Memory B cell (primary cell): ENCODE results near the gene SCAMP4.

Source experiments
- ATAC-seq: fragments of 150-1000 bp; cut with Tn5 transposase; 2 replicates; pipeline ENCODE4 v1.10.0; 2021; ENCODE audit warnings: low read depth, mild to moderate bottlenecking, moderate library complexity
- DNase-seq, 2 donors: peaks; one replicate each; pipeline ENCODE4 v3.0.0; 2022; ENCODE audit warnings: low spot score in 2 of 2
- H3K27ac Mint-ChIP-seq: one replicate; pipeline ENCODE4 v1.8.0; 2022; ENCODE audit warnings: mild to moderate bottlenecking, moderate library complexity, mixed read lengths
- H3K27me3 Mint-ChIP-seq: one replicate; pipeline ENCODE4 v1.8.0; 2022; ENCODE audit warnings: mixed read lengths
- H3K36me3 Mint-ChIP-seq: one replicate; pipeline ENCODE4 v1.8.0; 2022; ENCODE audit warnings: mild to moderate bottlenecking, mixed read lengths
- H3K4me1 Mint-ChIP-seq: one replicate; pipeline ENCODE4 v1.8.0; 2022; ENCODE audit warnings: mixed read lengths
- H3K4me3 Mint-ChIP-seq: one replicate; pipeline ENCODE4 v1.8.0; 2022; ENCODE audit warnings: mild to moderate bottlenecking, moderate library complexity, mixed read lengths
- H3K9me3 Mint-ChIP-seq: one replicate; pipeline ENCODE4 v1.8.0; 2022; ENCODE audit warnings: mixed read lengths

SCAMP4 gene

DNA sequence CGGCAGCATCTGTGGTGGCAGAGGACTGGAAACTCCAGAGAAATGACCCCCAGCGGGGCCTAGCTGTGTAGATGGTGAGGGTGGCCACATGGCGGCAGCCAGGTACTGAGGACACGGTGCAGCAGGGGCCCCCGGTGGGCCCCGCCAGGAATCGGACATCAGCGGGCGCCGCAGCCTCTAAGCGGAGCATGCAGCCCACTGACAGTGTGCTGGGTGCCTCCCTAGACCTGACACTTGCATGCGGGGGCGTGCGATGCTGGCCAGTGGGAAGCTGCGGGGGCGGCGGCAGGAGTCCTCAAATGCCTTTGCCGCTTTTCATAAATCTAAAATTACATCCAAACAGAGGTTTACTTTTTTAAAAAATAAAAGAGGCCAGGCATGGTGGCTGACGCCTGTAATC, 16.1 kb downstream of the SCAMP4 start:
- peaks cover 5% of the 10 kb centered on the region for H3K4me1 Mint-ChIP-seq
- no peak overlapping the region for H3K27ac Mint-ChIP-seq
- H3K4me3 Mint-ChIP-seq: no peak overlapping the region
- DNase-seq (no peak), ATAC-seq (no peak)
- H3K36me3 Mint-ChIP-seq: peaks cover 15% of the 10 kb centered on the region
- H3K27me3 Mint-ChIP-seq: no peaks in the 10 kb centered on the region
- H3K9me3 Mint-ChIP-seq: no peaks in the 10 kb centered on the region

DNA sequence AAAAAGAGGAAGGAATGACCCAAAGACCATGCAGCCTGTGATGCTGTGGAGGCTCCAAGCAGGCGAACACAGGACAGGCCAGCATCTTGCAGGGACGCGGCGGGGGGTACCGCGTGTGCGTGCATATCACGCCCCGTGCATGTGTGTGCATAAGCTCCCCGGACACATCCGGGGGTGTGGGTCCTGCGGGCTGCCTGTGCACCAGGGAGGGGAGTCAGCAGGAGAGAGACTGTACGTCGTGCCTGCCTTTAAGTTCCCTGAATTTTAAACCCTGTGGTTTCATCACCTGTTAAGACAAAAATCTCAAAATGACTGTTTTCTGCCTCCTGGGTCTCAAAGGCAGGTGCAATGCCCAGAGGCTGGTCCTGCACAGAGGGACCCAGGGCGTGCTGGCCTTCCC, 16.6 kb downstream of the SCAMP4 start:
- no peak overlapping the region for H3K27ac Mint-ChIP-seq
- DNase-seq (no peak), ATAC-seq (no peak)
- H3K4me1 Mint-ChIP-seq: peaks cover 5% of the 10 kb centered on the region
- H3K4me3 Mint-ChIP-seq: no peak overlapping the region
- H3K36me3 Mint-ChIP-seq: peaks cover 15% of the 10 kb centered on the region
- H3K9me3 Mint-ChIP-seq: no peaks in the 10 kb centered on the region
- H3K27me3 Mint-ChIP-seq: no peaks in the 10 kb centered on the region

DNA sequence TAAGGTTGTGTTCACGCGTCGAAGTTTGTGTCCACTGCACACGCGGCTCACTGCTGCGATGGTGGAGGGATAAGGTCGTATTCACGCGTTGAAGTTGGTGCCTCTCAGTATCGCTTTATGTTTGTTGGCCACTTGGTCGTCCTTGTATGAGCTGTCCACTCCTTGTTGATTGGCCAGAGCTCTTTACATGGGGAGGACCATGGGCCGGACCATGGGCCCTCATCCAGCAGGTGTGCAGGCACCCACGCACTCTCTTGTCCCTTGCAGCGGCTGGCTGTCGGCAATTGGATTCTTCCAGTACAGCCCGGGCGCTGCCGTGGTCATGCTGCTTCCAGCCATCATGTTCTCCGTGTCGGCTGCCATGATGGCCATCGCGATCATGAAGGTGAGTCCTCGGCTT, 17.6 kb downstream of the SCAMP4 start:
- no peaks in the 10 kb centered on the region for H3K9me3 Mint-ChIP-seq
- H3K27me3 Mint-ChIP-seq: no peaks in the 10 kb centered on the region
- H3K36me3 Mint-ChIP-seq: peaks cover 11% of the 10 kb centered on the region
- peaks cover 5% of the 10 kb centered on the region for H3K4me1 Mint-ChIP-seq
- no peak overlapping the region for H3K4me3 Mint-ChIP-seq
- H3K27ac Mint-ChIP-seq: peak overlapping the region; percentile 38
- ATAC-seq: no peak
- no peak for DNase-seq

DNA sequence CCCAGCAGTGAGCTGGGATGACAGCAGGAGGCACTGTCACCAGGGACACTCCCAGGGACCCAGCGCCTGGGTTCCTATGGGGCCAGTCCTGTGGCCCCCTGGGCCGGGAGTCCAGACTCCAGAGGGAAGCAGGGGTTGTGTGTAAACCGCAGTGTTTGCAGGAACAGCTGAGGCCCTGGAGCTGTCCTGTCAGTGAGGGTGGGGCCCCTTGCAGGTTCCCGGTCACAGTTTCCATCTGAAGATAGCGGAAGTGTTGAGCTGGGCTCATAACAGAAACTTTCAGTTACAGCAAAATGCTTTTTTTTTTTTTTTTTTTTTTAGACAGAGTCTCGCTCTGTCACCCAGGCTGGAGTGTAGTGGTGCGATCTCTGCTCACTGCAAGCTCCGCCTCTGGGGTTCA, 18.1 kb downstream of the SCAMP4 start:
- Mint-ChIP-seq H3K36me3 (peaks cover 9% of the 10 kb centered on the region), H3K9me3 (no peaks in the 10 kb centered on the region), H3K4me3 (peak overlapping the region; percentile 21), H3K4me1 (peaks cover 5% of the 10 kb centered on the region), H3K27ac (peak overlapping the region; percentile 38), H3K27me3 (no peaks in the 10 kb centered on the region)
- ATAC-seq (peak; percentile 98), DNase-seq (peak in 1 of 2 donors; percentile 48)

DNA sequence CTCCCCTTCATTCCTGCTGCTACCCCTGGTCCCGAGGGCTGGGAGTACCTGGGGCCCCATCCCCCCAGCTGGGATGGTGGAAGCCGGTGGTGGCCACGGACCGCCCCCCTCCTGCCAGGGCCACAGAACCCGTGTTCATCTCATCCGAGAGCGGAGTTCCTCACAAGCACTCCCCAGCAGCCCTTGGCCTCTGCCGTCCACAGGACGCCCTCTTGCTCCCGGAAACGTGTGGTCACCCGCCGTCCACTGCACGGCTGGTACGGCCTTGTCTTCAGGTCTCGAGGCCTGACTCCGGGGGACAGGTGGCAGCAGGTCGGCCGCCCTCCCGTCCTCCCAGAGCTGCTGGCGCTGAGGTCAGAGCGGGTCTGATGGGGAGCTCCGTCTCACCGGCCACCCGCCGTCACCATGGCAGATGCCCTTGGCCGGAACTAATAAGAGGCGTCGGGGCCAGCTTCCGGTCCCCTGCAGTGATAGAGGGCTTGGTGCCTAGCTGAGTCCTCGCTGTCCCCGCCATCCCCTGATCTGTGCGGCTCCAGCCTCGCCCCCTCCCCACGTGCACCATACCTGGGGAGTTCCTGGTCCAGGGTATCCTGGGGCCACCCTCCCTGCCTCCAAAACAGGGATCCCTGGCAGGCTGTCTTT, 19.2 kb downstream of the SCAMP4 start:
- Mint-ChIP-seq H3K4me3 (no peak overlapping the region), H3K27me3 (no peaks in the 10 kb centered on the region), H3K4me1 (peaks cover 6% of the 10 kb centered on the region), H3K36me3 (peaks cover 4% of the 10 kb centered on the region), H3K27ac (no peak overlapping the region), H3K9me3 (no peaks in the 10 kb centered on the region)
- ATAC-seq (no peak), DNase-seq (no peak)

DNA sequence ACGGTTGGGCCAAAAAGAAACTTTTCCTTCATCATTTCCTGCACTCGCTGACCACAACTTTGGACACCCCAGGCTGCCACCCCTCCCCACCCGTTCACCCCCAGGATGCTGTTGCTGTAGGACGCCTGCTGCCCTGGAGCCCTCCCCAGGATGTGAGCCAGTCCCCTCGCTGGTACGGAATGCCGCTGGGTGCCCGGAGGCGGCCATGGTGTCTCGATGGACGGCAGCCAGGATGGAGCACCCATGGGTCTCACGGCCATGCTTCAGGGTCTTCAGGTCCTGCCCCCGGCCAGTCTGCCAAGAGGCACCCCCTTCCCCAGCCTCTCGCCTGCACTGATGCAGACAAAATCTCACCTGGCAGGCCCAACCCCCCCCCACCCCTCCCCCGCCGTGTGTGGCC, 20.3 kb downstream of the SCAMP4 start:
- Mint-ChIP-seq H3K36me3 (peaks cover 2% of the 10 kb centered on the region), H3K9me3 (no peaks in the 10 kb centered on the region), H3K27me3 (no peaks in the 10 kb centered on the region), H3K27ac (no peak overlapping the region), H3K4me3 (no peak overlapping the region), H3K4me1 (peaks cover 13% of the 10 kb centered on the region)
- DNase-seq (no peak), ATAC-seq (no peak)

DNA sequence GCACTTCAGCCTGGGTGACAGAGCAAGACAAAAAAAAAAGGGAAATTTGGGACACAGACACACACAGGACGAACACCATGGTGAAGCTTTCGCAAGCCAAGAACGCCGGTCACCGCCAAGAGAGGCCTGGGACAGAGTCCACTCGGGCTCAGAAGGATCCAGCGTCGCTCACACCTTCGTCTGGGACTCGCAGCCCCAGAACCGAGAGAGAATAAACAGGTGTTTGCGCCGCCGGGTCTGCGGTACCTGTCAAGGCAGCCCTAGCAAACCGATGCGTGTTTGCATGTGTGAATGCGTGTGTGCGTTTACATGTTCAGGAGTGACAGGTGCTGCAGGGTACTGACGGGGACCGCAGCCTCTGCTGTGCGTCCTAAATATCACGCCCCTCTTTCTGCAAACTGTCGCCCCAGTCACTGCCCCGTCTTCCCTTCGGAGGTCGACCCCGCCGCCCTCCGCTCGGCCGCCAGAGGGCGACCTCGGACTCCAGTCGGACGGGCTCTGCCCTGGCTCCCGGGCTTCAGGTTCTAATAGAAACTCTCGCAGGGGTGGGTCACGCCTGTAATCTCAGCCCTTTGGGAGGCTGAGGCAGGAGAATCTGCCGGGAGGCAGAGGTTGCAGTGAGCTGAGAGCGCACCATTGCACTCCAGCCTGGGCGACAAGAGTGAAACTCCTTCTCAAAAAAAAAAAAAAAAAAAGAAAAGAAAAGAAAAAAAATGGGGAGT, 24.0 kb downstream of the SCAMP4 start:
- H3K9me3 Mint-ChIP-seq: no peaks in the 10 kb centered on the region
- H3K4me1 Mint-ChIP-seq: peaks cover 26% of the 10 kb centered on the region
- H3K27ac Mint-ChIP-seq: peak overlapping the region; percentile 31
- DNase-seq: peak; percentile 89 to 94
- H3K4me3 Mint-ChIP-seq: peak overlapping the region; percentile 81
- ATAC-seq: peak; percentile 85
- H3K27me3 Mint-ChIP-seq: no peaks in the 10 kb centered on the region
- H3K36me3 Mint-ChIP-seq: no peaks in the 10 kb centered on the region

DNA sequence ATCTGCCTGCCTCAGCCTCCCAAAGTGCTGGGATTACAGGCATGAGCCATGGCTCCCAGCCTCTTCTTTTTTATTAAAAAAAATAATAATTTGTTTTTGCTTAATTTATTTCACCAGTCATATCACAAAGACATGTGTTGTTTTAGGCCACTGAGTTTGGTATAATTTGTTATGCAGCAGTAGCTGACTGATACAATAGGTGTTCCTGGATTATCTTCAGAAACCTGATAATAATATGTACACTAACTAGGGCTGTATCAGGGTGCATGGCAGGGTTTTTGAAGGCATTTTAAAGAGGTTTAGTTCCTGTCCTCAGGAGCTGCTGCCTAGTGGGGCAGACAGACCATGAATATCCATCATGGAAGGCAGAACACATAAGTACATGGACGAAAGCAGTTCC, 26.2 kb downstream of the SCAMP4 start:
- no peak for DNase-seq
- peaks cover 41% of the 10 kb centered on the region for H3K4me1 Mint-ChIP-seq
- no peak for ATAC-seq
- H3K4me3 Mint-ChIP-seq: no peak overlapping the region
- H3K36me3 Mint-ChIP-seq: peaks cover 5% of the 10 kb centered on the region
- peaks cover 2% of the 10 kb centered on the region for H3K9me3 Mint-ChIP-seq
- H3K27ac Mint-ChIP-seq: no peak overlapping the region
- no peaks in the 10 kb centered on the region for H3K27me3 Mint-ChIP-seq

DNA sequence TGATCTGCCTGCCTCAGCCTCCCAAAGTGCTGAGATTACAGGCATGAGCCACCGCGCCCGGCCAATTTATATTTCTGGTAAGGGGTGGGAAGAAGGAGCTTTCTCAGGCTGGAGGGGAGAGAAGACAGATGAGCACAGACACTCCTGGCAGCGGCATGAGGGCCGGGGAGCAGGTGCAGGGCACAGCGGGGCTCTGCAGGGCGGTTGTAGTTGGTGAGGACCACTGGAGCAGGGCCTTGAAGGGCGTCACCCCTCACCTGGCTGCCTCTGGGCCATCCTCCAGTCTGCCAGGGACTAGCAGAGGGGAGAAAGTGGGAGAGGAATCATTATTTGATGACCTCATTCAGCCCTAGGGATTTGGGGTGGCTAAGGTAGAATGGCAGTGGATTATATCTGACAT, 27.2 kb downstream of the SCAMP4 start:
- peak overlapping the region; percentile 86 for H3K27ac Mint-ChIP-seq
- H3K36me3 Mint-ChIP-seq: peaks cover 8% of the 10 kb centered on the region
- H3K4me3 Mint-ChIP-seq: no peak overlapping the region
- no peak for DNase-seq
- no peaks in the 10 kb centered on the region for H3K27me3 Mint-ChIP-seq
- peaks cover 2% of the 10 kb centered on the region for H3K9me3 Mint-ChIP-seq
- peaks cover 44% of the 10 kb centered on the region for H3K4me1 Mint-ChIP-seq
- ATAC-seq: no peak

DNA sequence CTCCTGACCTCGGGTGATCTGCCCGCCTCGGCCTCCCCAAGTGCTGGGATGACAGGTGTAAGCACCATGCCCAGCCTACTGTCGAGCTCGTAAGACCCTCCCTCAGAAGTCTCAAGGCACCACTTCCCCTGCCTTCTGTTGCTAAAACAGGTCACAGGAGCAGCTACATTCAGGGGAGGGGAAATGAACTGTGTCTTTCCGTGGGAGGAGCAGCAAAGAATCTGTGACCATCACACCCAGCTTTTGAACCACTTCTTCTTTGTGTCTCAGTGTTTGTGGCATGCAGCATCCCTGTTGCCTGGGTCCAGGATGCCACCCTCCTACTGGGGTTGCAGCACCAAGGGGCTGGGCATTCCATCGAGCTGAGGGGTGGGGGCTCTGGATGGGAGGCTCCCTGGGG, 28.0 kb downstream of the SCAMP4 start:
- Mint-ChIP-seq H3K27me3 (no peaks in the 10 kb centered on the region), H3K9me3 (peaks cover 2% of the 10 kb centered on the region), H3K4me1 (peaks cover 44% of the 10 kb centered on the region), H3K36me3 (peaks cover 8% of the 10 kb centered on the region), H3K27ac (peak overlapping the region; percentile 94), H3K4me3 (peak overlapping the region; percentile 74)
- DNase-seq (peak in 1 of 2 donors; percentile 38), ATAC-seq (peak; percentile 68)

DNA sequence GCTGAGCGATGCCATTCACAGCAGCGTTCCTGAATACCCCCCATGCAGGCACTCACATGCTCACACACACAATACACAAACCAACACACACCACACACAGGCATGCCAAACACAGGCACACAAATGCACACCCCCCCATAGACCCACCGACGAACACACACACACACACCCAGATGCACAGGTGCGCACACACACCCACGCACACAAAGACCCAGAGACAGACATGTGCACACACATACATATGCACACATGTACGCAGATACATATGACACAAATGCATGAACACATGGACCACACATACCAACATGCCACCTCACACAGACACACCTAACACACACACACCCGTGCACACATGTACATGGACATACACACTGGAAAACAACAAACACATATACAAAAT, 28.7 kb downstream of the SCAMP4 start:
- Mint-ChIP-seq H3K4me3 (peak overlapping the region; percentile 30), H3K27me3 (no peaks in the 10 kb centered on the region), H3K36me3 (peaks cover 8% of the 10 kb centered on the region), H3K27ac (peak overlapping the region; percentile 5), H3K9me3 (peaks cover 2% of the 10 kb centered on the region), H3K4me1 (peaks cover 44% of the 10 kb centered on the region)
- no peak for DNase-seq
- ATAC-seq: no peak

DNA sequence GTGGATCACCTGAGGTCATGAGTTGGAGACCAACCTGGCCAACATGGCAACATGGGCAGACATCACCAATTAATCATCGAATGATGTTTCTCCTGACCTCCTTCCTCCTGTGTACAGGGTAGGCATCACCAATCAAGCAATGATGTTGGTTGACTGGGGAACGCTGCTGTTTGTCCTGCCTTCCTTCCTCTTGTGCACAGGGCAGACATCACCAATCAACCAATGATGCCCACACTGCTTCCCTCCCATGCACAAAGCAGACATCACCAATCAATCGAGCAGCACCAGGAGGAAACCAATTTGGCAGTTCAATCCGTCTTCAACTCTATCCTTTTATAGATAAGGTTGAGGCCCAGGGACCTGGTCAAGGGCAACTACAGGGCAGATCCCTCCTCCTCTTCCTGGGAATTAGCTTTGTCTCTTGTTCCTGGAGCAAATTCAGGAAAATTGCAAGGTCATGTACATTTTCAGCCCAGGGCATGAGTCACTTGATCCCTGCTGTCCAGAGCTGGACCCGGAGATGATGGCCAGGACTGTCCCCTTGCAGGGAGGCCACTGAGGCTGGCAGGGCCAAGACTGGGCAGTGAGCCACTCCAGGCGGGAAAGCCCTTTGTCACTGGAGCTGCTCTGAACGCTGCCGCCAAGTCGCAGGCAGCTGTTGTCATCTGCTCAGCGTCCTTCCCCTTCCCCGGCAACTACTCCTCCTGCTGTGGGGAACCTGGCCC, 30.4 kb downstream of the SCAMP4 start:
- peaks cover 2% of the 10 kb centered on the region for H3K9me3 Mint-ChIP-seq
- no peaks in the 10 kb centered on the region for H3K27me3 Mint-ChIP-seq
- H3K4me1 Mint-ChIP-seq: peaks cover 39% of the 10 kb centered on the region
- peak overlapping the region; percentile 65 for H3K27ac Mint-ChIP-seq
- DNase-seq: no peak
- peaks cover 8% of the 10 kb centered on the region for H3K36me3 Mint-ChIP-seq
- ATAC-seq: no peak
- H3K4me3 Mint-ChIP-seq: no peak overlapping the region

DNA sequence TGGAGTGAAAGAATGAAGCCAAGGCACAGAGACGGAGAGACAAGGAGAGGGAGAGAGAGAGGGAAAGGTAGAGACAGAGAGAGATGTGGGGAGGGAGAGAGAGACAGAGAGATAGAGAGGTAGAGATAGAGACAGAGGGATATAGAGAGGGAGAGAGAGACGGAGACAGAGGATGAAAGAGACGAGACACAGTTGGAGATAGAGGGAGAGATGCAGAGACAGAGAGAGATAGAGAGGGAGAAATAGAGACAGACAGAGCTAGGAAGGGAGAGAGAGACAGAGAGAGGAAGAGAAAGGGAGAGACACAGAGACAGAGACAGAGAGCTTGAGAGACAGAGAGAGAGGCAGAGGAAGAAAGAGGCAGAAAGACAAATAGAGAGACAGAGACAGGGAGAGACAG, 31.2 kb downstream of the SCAMP4 start:
- no peak overlapping the region for H3K4me3 Mint-ChIP-seq
- H3K4me1 Mint-ChIP-seq: peaks cover 39% of the 10 kb centered on the region
- H3K36me3 Mint-ChIP-seq: peaks cover 8% of the 10 kb centered on the region
- H3K9me3 Mint-ChIP-seq: peaks cover 2% of the 10 kb centered on the region
- ATAC-seq: no peak
- no peak for DNase-seq
- H3K27ac Mint-ChIP-seq: peak overlapping the region; percentile 65
- H3K27me3 Mint-ChIP-seq: no peaks in the 10 kb centered on the region

DNA sequence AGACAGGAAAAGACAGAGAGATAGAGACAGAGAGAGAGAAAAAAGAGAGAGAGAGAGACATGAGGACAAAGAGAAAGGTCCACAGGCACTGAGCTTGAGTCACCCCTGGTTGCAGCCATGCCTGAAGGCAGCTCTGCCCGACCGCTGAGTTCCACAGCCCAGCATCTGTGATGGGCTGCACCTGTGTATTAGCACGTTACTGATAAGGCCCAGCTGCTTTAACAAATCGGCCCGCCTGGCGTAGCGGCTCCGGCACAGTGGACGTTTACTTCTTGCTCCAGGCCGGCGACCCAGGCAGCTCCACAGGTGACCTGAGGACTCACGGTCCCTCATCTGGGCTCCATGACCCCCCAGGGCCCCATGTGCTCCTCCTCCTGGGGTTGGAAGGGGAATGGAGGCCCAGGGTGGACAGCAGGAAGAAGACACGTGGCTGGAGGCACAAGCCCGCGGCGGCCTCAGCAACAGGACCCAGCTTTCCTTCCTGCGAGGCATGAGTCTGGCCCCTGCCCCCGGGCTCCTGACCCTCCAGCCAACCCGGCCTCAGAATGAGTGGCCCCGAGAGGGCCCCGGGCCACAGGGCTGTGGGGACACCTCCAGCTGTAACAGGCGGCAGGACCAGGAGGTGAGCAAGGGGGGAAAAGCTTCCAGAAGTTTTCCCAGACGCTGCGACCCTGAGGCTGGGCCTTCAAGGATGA, 31.9 kb downstream of the SCAMP4 start:
- Mint-ChIP-seq H3K27me3 (no peaks in the 10 kb centered on the region), H3K36me3 (peaks cover 8% of the 10 kb centered on the region), H3K4me3 (no peak overlapping the region), H3K27ac (peak overlapping the region; percentile 65), H3K9me3 (peaks cover 2% of the 10 kb centered on the region), H3K4me1 (peaks cover 39% of the 10 kb centered on the region)
- ATAC-seq: no peak
- DNase-seq: no peak
